22Rv1 (cell line): ENCODE results near the gene ATP2C2.

Experiments used
- ZFX ChIP-seq: fragments of 450-650 bp; IDR thresholded peaks from 2 replicates; pipeline ENCODE4 v1.6.1; 2017; ENCODE audit warnings: antibody characterized with exemption, borderline replicate concordance
- TF ChIP-seq, protein P1 (sequence below): fragments of 450-650 bp; IDR thresholded peaks from 2 replicates; pipeline ENCODE4 v1.5.1; 2017; ENCODE audit warnings: mild to moderate bottlenecking

GRCh38 chr16:84508502-84508901 lies 140.2 kb downstream of the ATP2C2 start:
- TF ChIP-seq, protein P1, sequence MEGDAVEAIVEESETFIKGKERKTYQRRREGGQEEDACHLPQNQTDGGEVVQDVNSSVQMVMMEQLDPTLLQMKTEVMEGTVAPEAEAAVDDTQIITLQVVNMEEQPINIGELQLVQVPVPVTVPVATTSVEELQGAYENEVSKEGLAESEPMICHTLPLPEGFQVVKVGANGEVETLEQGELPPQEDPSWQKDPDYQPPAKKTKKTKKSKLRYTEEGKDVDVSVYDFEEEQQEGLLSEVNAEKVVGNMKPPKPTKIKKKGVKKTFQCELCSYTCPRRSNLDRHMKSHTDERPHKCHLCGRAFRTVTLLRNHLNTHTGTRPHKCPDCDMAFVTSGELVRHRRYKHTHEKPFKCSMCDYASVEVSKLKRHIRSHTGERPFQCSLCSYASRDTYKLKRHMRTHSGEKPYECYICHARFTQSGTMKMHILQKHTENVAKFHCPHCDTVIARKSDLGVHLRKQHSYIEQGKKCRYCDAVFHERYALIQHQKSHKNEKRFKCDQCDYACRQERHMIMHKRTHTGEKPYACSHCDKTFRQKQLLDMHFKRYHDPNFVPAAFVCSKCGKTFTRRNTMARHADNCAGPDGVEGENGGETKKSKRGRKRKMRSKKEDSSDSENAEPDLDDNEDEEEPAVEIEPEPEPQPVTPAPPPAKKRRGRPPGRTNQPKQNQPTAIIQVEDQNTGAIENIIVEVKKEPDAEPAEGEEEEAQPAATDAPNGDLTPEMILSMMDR: no peak
- TF ChIP-seq ZFX: no peak
